Activated naive CD4-positive, alpha-beta T cell treated with Interleukin-2 at 50 U/mL for 16 hours (primary cell): ENCODE measurements around the gene PWP1.

ENCODE experiments used
- DNase-seq: peaks from one replicate; pipeline ENCODE4 v3.0.0-alpha.2; 2020

PWP1 gene

DNA sequence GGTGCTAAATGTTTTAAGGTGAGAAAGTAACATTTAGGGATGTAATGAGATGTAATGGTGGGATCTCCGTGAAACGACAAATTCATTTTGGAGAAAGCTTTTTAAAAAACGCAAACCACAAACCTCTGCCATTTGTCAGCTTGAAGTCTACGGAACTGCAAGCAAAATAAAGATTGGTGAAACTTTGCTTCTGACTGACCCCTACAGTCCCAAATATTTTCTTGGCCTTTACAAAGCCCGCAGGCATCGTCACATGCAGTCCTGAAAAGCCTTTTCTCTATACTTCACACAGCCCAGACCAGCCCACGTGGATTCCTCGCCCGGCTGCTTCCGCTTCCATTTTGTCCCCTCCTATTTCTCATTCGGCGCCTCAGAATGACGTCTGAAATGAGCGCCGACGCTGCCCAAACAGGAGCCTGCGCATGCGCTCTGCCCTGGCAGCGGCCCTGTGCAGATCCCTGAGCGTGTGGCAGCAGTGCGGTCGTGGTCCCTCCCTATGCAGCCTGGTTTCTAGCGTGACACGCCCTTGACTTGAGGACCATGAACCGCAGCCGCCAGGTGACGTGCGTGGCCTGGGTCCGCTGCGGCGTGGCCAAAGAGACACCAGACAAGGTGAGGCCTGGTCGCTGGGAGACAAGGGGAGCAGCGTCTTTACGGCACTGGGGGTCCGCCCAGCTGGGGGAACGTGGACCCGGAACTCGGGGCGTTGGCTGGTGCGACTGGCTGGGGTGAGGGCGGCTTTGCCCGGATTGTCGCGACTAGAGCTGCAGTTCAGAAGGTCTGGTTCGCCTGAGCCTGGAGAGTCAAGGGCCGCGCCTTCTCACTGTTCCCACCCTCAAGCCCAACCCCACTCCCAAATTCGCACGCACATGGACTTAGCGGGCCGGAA, at the start of gene PWP1:
Gene PWP1 (plus strand): TSS at position 440 of the 889 bp plus-strand sequence. CDS start 101 bp downstream, at position 541.
- DNase-seq: peak; percentile 95

DNA sequence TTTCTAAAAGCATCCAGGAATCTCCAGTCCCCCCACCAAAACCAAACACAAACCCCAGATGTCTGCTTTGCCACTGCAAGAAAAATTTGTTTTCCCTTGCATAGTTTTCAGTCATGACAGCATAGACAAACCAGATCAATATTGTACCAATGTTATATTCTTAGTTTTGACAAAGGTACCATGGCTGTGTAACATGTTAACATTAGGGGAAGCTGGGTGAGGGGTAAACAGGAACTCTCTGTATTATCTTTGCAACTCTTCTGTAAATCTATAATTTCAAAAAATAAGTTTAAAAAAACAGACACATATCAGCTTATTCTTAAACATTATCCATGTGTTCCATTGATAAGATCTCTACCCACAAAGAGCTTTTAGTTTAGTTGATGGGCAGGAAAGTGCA, 44.4 kb upstream of the PWP1 start:
- no peak for DNase-seq

DNA sequence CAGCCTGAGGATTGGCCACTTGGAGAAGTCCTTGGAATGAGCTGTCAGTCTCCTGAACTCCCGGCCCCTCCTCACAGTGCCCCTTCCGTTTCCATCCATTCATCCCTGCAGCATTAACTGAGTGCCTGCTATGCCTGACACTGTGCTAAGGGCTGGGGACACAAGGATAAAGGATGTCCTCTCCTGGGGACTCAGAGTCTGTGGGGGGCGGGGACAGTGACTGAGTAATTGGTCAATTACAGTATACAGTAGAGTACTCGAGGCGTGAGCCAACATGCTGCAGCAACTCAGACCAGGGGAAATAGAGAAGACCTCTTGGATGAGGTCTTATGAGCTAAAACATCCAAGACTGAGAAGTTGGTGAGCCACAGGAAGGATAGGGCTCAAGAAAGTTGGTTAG, 43.4 kb upstream of the PWP1 start:
- DNase-seq: no peak

GRCh38 chr12:107645630-107646333, 39.8 kb upstream of the PWP1 start:
- DNase-seq: no peak

GRCh38 chr12:107646436-107646835, 39.2 kb upstream of the PWP1 start:
- DNase-seq: no peak

DNA sequence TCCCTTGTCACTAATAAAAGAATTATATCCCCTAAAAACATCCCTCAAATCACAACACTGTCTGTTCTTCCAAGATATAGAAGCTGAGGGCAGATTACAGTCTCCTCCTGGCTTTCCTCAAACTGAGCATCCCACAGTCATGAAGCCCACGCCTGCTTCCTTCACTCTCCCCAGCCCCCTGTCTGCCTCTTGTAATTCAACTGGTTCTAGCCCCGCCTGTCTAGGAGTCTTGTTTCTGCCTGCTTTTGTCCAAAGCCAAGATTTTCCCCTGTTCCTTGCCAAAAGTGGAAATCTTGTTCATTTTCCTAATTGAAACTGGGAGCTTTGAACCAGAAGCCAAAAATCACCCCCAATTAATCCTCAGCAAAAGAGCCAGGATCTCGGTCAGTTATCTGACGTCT, 35.9 kb upstream of the PWP1 start:
- no peak for DNase-seq

DNA sequence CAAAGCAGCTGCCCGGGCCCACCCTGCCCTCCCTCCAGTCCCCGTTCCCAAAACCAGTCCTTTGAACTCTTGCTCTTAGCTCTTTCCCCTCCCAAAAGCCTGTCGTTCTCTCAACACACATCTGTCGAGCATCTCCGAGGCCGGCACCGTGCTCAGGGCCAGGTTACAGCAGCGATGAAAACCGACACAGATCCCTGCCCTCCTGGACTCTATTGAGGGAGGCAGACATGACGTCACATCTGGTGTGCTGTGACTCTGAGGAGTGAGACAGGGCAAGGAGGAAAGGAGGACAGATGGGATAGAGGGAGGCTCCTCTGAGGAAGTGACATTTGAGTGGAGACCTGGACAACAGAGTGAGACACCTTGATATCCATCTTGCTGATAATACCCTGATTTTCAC, 34.6 kb upstream of the PWP1 start:
- no peak for DNase-seq

GRCh38 chr12:107651571-107652449, 33.8 kb upstream of the PWP1 start:
- no peak for DNase-seq

- DNase-seq: no peak
Measured at GRCh38 chr12:107653519-107653918, 32.1 kb upstream of the PWP1 start.

DNA sequence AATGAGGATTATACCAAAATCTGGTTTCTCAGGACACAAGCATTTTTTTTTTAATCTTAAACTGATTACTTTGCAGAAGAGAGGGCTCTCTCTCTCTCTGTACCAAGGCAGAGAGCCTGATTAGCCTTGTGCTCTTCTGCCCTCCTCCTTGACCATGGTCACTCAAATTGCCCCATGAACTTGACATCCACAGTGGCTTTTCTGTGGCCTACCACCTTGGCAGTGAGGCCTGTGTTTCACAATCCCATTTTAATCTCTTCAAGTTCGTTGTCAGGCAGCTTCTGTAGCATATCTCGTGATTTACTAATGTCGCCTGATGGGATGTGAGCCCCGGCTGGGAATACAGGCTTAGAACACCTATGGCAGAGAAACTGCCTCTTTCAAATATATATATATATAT, 30.7 kb upstream of the PWP1 start:
- DNase-seq: no peak

GRCh38 chr12:107655281-107656065, 30.1 kb upstream of the PWP1 start:
- no peak for DNase-seq

DNA sequence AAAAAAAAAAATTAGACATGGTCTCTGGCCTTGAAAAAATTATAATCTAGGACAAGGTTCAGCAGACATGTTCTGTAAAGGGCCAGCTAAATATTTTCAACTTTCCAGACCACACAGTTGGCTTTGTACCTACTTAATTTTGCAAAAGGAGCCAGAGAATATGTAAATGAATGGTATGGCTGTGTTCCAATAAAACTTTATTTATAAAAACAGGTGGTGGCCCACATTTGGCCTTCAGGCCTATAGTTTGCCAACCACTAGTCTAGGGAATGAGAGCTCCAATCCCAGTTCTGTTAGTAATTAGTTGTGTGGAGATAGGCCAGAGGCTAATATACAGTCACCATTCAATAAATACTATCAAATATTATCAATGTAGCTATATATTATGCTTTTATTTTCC, 29.3 kb upstream of the PWP1 start:
- no peak for DNase-seq

DNA sequence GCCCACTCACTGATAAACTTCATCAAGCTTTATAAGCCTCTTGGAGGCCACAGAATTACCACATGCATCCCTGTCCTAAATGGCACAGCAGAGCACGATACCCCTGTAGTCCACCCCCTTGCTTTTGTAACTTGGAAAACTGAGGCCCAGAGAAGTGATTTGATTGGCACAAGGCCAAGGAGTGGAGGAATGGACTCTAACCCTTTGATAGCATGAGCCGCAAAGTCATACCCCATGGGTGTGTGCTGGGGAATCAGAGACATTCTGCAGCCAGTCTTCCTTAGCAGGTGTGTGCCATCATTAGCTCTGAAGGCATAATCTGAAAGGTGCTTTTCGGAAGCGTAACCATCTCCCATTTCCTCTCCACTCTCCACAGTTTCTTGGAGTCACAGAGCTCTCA, 28.5 kb upstream of the PWP1 start:
- DNase-seq: no peak

- no peak for DNase-seq
Measured at GRCh38 chr12:107657621-107658020, 28.0 kb upstream of the PWP1 start.

DNA sequence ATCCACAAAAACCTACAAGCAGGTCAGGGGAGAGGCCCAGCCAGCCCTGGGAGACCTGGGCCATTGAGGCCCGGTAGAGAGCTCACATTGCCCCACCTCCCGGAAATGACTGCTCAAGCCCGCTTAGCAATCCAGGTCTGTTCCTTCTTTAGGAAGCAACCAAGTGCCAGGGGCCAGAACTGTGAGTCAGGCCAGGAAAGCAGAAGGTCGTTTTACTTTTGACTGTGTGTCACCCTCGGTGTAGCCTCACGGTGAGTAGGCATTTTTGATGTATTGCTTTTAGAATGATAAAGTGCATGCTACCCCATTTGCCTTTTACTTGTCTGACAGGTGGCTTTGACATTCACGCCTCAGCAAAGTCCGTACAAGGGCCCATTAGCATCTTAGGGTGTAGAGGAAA, 25.4 kb upstream of the PWP1 start:
- DNase-seq: no peak

- no peak for DNase-seq
Measured at GRCh38 chr12:107660861-107661415, 24.7 kb upstream of the PWP1 start.

- no peak for DNase-seq
Measured at GRCh38 chr12:107661830-107662229, 23.8 kb upstream of the PWP1 start.

DNA sequence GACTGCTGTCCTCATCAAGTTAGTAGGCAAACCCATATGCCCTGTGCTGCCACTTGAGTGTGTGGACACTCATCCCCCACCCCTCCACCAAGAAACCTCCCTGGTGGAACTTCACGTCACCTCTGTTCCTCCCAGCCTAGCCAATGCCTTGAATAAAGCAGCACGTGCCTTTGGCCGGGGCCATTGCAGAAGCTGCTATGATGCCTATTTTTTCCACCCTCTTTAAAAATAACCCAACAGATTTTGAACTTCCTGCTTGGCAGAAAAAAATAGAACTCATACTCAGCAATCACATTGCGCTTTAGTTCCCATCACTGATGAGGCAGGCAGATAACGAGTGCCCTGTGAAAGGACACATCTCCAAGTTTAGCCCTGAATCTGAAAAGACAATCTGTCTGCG, 23.1 kb upstream of the PWP1 start:
- DNase-seq: no peak

DNA sequence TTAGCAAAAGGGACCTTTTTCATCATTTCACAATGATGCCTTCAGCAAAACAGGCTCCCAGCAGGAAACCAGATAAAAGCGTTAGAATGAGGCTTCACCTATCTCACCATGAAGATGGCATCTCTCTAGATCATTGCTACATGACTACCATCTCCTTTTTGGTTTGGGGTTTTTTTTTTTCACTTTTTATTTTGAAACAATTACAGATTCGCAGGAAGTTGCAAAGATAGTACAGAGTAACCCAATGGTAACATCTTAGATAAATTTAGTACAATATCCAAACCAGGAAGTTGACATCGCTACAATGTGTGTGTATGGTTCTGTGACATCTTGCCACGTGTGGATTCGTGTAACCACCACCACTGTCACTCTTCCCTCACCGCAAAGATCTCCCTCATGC, 22.3 kb upstream of the PWP1 start:
- no peak for DNase-seq

DNA sequence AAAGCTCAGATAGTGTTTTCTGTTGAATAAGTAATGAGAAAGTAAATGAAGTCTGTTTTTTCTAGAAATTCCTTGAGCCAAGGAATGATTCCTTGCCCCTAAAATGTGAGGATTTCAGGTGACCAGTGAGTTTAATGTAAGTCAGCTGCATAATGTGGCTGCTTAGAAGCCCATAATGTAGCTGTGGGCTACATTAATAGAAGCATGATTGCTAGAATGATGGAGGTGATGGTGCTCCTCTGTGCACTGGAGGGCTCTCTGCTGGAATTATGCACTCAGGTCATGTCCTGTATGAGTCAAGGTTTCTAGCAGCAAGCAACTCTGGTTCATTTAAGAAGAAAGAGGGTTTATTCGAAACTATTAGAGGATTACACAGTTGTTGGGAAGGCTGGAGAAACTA, 19.6 kb upstream of the PWP1 start:
- DNase-seq: no peak

GRCh38 chr12:107667464-107667863, 18.1 kb upstream of the PWP1 start:
- DNase-seq: no peak
